Activated naive CD8-positive, alpha-beta T cell treated with anti-CD3 and anti-CD28 coated beads for 36 hours (primary cell): ENCODE data around the gene SHB. TPM values are rescaled to one million over a fixed set of nuclear protein-coding genes. Genes with fewer than 3 reads are reported as not detected.
"Not testable (repeated sequence)": the region's sequence is repeated elsewhere in the genome, so short reads cannot be mapped to it uniquely, and the experiment has no call there.

Source experiments
- DNase-seq: peaks from one replicate; pipeline ENCODE4 v3.0.0; 2021
- H3K27ac Mint-ChIP-seq: one replicate; pipeline ENCODE4 v1.8.0; 2022; ENCODE audit warnings: mild to moderate bottlenecking, moderate library complexity, mixed read lengths
- H3K27me3 Mint-ChIP-seq: one replicate; pipeline ENCODE4 v1.8.0; 2022; ENCODE audit warnings: mild to moderate bottlenecking, mixed read lengths
- H3K36me3 Mint-ChIP-seq: one replicate; pipeline ENCODE4 v1.8.0; 2021; ENCODE audit warnings: mild to moderate bottlenecking, mixed read lengths
- H3K4me1 Mint-ChIP-seq: one replicate; pipeline ENCODE4 v1.8.0; 2021; ENCODE audit warnings: mixed read lengths
- H3K4me3 Mint-ChIP-seq: one replicate; pipeline ENCODE4 v1.8.0; 2022; ENCODE audit warnings: mild to moderate bottlenecking, moderate library complexity, mixed read lengths
- H3K9me3 Mint-ChIP-seq: one replicate; pipeline ENCODE4 v1.8.0; 2022; ENCODE audit warnings: mixed read lengths
- total RNA-seq, 2 experiments: library from RNA; stranded (reverse); gene quantifications; one replicate each; pipeline ENCODE4 v1.2.3, GENCODE V29; 2021

The SHB gene
- total RNA-seq, 2 experiments from 2014 or later, result 1.2 to 1.8 TPM

- peaks cover 20% of the 10 kb centered on the region for H3K4me1 Mint-ChIP-seq
- H3K4me3 Mint-ChIP-seq, result no peak overlapping the region
- no peaks in the 10 kb centered on the region for H3K27me3 Mint-ChIP-seq
- no peak overlapping the region for H3K27ac Mint-ChIP-seq
- H3K9me3 Mint-ChIP-seq, result no peaks in the 10 kb centered on the region
- no peak for DNase-seq
- H3K36me3 Mint-ChIP-seq, result no peaks in the 10 kb centered on the region
Observed at GRCh38 chr9:37966412-37967013, 102.5 kb downstream of the SHB start.

DNA sequence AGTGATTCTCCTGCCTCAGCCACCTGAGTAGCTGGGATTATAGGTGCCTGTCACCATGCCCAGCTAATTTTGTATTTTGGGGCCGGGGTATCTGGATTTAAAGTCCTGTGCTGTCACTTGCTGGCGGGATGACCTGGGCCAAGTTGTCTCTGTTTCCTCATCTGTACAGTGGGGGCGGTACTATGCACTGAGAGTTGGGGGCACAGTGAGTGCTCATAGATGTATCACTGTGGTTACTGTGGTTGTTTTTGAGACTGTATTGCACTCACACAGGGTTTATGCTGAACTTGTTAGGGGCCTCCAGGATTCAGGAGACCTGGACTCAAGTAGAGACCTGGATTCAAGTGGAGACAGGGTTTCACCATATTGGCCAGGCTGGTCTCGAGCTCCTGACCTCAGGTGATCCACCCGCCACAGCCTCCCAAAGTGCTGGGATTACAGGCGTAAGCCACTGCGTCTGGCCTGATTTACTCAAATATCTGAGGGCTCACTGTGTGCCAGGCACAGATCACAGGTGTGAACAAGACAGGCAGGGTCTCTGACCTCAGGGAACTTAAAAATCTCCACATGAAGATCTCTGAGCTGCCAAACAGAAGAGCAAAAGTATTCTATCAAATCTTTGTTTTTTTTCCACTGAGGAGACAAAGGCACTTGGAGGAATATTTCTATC is 103.2 kb downstream of the SHB start:
- H3K27me3 Mint-ChIP-seq, H3K9me3 Mint-ChIP-seq, H3K4me3 Mint-ChIP-seq, H3K27ac Mint-ChIP-seq, DNase-seq, H3K36me3 Mint-ChIP-seq: not testable (repeated sequence)
- peaks cover 24% of the 10 kb centered on the region for H3K4me1 Mint-ChIP-seq

DNA sequence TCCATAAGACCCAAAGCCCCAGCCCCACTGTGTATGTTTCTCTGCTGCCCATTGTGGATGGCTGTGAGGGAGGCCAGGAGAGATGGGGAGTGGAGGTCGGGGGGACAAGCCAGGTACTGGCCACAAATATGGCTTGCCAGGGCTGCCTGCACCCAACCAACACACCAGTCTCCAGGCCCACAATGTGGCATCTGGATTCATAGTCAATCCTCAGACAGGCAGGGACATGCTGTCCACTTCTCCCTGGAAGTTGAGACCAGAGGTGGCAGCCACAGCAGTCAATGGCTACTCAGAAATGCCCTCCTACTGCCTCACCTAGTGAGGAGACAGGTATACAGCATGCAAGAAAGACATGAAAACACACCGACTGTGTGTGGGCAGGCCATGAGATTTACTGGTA is 103.9 kb downstream of the SHB start:
- DNase-seq, result no peak
- H3K27me3 Mint-ChIP-seq, result no peaks in the 10 kb centered on the region
- H3K4me1 Mint-ChIP-seq, result peaks cover 24% of the 10 kb centered on the region
- H3K27ac Mint-ChIP-seq, result no peak overlapping the region
- H3K4me3 Mint-ChIP-seq, result no peak overlapping the region
- no peaks in the 10 kb centered on the region for H3K9me3 Mint-ChIP-seq
- H3K36me3 Mint-ChIP-seq, result no peaks in the 10 kb centered on the region

DNA sequence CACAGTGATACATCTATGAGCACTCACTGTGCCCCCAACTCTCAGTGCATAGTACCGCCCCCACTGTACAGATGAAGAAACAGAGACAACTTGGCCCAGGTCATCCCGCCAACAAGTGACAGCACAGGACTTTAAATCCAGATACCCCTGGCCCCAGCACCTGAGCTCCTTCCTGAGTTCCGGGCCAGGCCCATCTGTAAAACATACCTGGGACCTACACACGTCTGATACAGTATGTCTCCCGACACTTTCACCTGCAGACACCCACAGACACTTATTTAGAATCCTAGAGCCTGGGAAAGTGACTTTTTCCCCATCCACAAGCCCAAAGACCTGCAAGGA is 104.3 kb downstream of the SHB start:
- no peak for DNase-seq
- H3K27me3 Mint-ChIP-seq, result no peaks in the 10 kb centered on the region
- H3K4me3 Mint-ChIP-seq, result no peak overlapping the region
- H3K27ac Mint-ChIP-seq, result no peak overlapping the region
- H3K9me3 Mint-ChIP-seq, result no peaks in the 10 kb centered on the region
- H3K4me1 Mint-ChIP-seq, result peaks cover 24% of the 10 kb centered on the region
- no peaks in the 10 kb centered on the region for H3K36me3 Mint-ChIP-seq

- H3K27ac Mint-ChIP-seq, result no peak overlapping the region
- DNase-seq, result no peak
- H3K36me3 Mint-ChIP-seq, result no peaks in the 10 kb centered on the region
- no peaks in the 10 kb centered on the region for H3K27me3 Mint-ChIP-seq
- H3K9me3 Mint-ChIP-seq, result no peaks in the 10 kb centered on the region
- peaks cover 24% of the 10 kb centered on the region for H3K4me1 Mint-ChIP-seq
- H3K4me3 Mint-ChIP-seq, result no peak overlapping the region
Observed at GRCh38 chr9:37963936-37964739, 104.9 kb downstream of the SHB start.

- H3K27me3 Mint-ChIP-seq, result no peaks in the 10 kb centered on the region
Observed at GRCh38 chr9:37961351-37961750, 107.7 kb downstream of the SHB start.

DNA sequence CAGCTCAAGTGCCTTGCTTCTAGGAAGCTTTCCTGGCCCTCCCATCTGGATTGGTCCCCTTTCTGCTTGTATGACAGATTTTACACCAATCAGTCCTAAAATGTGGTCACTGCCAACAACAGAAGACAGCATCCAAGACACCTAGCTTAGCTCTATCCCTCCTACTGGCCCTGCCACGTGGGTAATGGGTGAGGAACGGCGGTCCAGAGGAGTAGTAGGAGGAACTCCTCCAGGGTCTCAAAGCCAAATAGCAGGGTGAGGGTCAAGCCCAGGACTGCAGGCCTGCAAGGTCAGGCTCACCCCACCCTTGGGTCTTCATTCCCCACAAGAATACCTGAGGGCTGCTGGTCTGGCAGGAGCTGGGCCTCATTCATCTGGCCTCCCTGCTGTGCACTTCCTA is 108.4 kb downstream of the SHB start:
- no peak overlapping the region for H3K27ac Mint-ChIP-seq
- no peaks in the 10 kb centered on the region for H3K9me3 Mint-ChIP-seq

More at GRCh38 chr9:37961351-37961750, 107.7 kb downstream of the SHB start:
- Mint-ChIP-seq H3K4me3 (no peak overlapping the region), H3K27ac (no peak overlapping the region), H3K36me3 (no peaks in the 10 kb centered on the region), H3K9me3 (no peaks in the 10 kb centered on the region), H3K4me1 (peaks cover 21% of the 10 kb centered on the region)
- DNase-seq, result no peak

DNA sequence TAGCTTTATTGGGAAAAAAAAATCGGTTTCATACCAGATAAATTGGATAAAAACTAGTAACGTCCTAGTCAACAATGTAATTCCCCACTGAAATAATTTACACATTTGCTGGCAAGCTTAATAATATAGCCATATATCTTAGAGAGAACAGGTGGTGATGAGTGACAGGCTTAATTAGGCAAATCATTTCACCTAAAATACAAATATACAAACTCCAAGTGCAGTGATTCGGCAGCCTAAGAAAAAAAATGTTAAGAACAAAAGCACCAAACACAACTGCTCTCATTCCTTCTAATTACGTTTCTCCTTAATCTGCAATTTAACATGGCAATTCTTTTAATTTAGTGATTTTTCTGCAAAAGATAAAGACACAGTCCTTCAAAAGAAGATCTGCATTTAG is 109.1 kb downstream of the SHB start:
- DNase-seq, result no peak
- Mint-ChIP-seq H3K27ac (no peak overlapping the region), H3K9me3 (no peaks in the 10 kb centered on the region), H3K27me3 (no peaks in the 10 kb centered on the region), H3K4me1 (peaks cover 16% of the 10 kb centered on the region), H3K36me3 (no peaks in the 10 kb centered on the region), H3K4me3 (no peak overlapping the region)

More for the DNA sequence above, 108.4 kb downstream of the SHB start:
- H3K4me1 Mint-ChIP-seq, result peaks cover 17% of the 10 kb centered on the region
- no peaks in the 10 kb centered on the region for H3K27me3 Mint-ChIP-seq
- H3K36me3 Mint-ChIP-seq, result no peaks in the 10 kb centered on the region
- no peak overlapping the region for H3K4me3 Mint-ChIP-seq
- no peak for DNase-seq

GRCh38 chr9:37958154-37958553 is 110.9 kb downstream of the SHB start:
- no peaks in the 10 kb centered on the region for H3K27me3 Mint-ChIP-seq
- no peaks in the 10 kb centered on the region for H3K9me3 Mint-ChIP-seq
- no peaks in the 10 kb centered on the region for H3K36me3 Mint-ChIP-seq
- DNase-seq, result no peak
- H3K4me3 Mint-ChIP-seq, result no peak overlapping the region
- peaks cover 17% of the 10 kb centered on the region for H3K4me1 Mint-ChIP-seq
- no peak overlapping the region for H3K27ac Mint-ChIP-seq

DNA sequence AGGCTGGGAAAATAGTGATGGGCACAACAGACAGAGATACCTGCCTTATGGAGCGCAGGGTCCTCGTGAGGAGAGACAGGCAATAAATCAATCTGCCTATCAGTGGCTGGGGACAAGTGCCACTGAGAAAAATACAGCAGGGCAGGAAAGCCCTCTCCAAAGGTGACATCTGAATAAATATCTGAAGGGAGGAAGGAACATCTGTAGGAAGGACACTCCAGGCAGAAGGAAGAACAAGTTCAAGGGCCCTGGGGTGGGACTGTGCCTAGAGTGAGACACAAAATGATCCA is 111.4 kb downstream of the SHB start:
- H3K27ac Mint-ChIP-seq, result no peak overlapping the region
- H3K4me3 Mint-ChIP-seq, result no peak overlapping the region
- peaks cover 17% of the 10 kb centered on the region for H3K4me1 Mint-ChIP-seq
- no peaks in the 10 kb centered on the region for H3K27me3 Mint-ChIP-seq
- H3K36me3 Mint-ChIP-seq, result no peaks in the 10 kb centered on the region
- H3K9me3 Mint-ChIP-seq, result no peaks in the 10 kb centered on the region
- DNase-seq, result no peak

- DNase-seq, result no peak
- H3K4me3 Mint-ChIP-seq, result no peak overlapping the region
- no peaks in the 10 kb centered on the region for H3K36me3 Mint-ChIP-seq
- H3K27me3 Mint-ChIP-seq, result no peaks in the 10 kb centered on the region
- peaks cover 17% of the 10 kb centered on the region for H3K4me1 Mint-ChIP-seq
- no peak overlapping the region for H3K27ac Mint-ChIP-seq
- no peaks in the 10 kb centered on the region for H3K9me3 Mint-ChIP-seq
Observed at GRCh38 chr9:37956904-37957663, 111.9 kb downstream of the SHB start.

- H3K27me3 Mint-ChIP-seq, result no peaks in the 10 kb centered on the region
- DNase-seq, result no peak
- H3K9me3 Mint-ChIP-seq, result no peaks in the 10 kb centered on the region
- H3K27ac Mint-ChIP-seq, result no peak overlapping the region
- H3K4me1 Mint-ChIP-seq, result peaks cover 15% of the 10 kb centered on the region
- no peaks in the 10 kb centered on the region for H3K36me3 Mint-ChIP-seq
- no peak overlapping the region for H3K4me3 Mint-ChIP-seq
Observed at GRCh38 chr9:37956423-37956820, 112.6 kb downstream of the SHB start.

- no peaks in the 10 kb centered on the region for H3K9me3 Mint-ChIP-seq
- H3K36me3 Mint-ChIP-seq, result no peaks in the 10 kb centered on the region
- DNase-seq, result no peak
- no peak overlapping the region for H3K27ac Mint-ChIP-seq
- peaks cover 12% of the 10 kb centered on the region for H3K4me1 Mint-ChIP-seq
- H3K27me3 Mint-ChIP-seq, result no peaks in the 10 kb centered on the region
- H3K4me3 Mint-ChIP-seq, result no peak overlapping the region
Observed at GRCh38 chr9:37955781-37956422, 113.1 kb downstream of the SHB start.

DNA sequence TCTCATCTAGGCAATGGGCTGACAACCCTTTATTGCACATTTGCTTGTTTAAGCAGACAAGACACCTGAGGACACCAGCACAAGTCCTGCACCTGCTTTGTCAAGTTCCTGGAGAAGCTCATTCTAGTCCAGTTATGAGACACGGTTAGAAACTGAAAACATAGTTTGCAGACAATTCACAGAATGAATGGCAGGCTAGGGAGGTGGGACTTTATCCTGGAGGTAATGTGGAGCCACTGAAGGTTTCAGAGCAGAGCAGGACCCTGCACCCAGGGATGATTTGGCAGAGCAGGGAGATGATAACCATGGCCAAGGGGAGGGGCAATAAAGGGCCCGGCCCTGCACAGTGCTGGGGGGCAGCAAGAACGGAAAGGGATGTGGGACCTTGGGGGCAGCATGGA is 114.4 kb downstream of the SHB start:
- Mint-ChIP-seq H3K4me3 (no peak overlapping the region), H3K9me3 (no peaks in the 10 kb centered on the region), H3K4me1 (peaks cover 12% of the 10 kb centered on the region), H3K27me3 (no peaks in the 10 kb centered on the region), H3K36me3 (no peaks in the 10 kb centered on the region), H3K27ac (no peak overlapping the region)
- no peak for DNase-seq
